ENCODE results near the gene POLK. TPM values are rescaled to one million over a fixed set of nuclear protein-coding genes. Genes with fewer than 3 reads are reported as not detected.
"Not testable (repeated sequence)": the region's sequence is repeated elsewhere in the genome, so short reads cannot be mapped to it uniquely, and the experiment has no call there.

The POLK gene
- polyA plus RNA-seq, 12 donors: 21.0 to 36.0 (median 26.9) TPM; not detected in 1

DNA sequence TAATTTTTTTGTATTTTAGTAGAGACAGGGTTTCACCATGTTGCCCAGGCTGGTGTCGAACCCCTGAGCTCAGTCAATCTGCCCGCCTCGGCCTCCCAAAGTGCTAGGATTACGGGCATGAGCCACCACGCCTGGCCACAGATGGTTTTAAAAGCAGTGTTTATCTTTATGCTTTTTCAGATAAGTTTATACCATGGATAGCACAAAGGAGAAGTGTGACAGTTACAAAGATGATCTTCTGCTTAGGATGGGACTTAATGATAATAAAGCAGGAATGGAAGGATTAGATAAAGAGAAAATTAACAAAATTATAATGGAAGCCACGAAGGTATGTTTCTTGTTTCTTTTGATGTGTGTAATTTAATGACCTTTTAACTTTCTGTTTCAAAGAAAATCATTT is 35.1 kb downstream of the POLK start:
- DNase-seq: no peak

DNA sequence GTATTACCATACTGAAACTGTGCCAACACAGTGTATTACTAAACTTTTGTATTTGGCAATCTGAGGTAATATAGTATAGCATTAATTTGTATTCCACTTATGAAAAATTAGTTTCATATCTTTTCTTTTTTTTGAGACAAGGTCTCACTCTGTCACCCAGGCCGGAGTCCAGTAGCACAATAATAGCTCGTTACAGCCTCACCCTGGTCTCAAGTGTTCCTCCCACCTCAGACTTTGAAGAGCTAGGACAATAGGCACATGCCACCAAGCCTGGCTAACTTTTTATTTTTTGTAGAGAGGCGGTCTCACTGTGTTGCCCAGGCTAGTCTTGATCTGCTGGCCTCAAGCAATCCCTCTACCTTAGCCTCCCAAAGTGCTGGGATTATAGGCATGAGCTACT is 36.1 kb downstream of the POLK start:
- no peak for DNase-seq

DNA sequence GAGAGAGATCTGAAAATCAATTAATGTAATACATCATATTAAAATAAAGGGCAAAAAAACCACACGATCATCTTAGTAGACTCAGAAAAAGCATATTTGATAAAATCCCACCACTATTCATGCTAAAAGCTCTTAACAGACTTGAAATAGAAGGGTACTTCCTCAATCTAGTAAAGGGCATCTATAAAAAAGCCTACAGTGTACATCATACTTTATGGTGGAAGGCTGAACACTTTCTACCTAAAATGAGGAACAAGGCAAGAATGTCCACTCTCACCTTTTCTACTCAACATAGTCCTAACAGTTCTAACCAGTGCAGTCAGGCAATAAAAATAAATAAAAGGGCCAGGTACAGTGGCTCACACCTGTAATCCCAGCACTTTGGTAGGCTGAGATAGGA is 38.9 kb downstream of the POLK start:
- no peak for DNase-seq

DNA sequence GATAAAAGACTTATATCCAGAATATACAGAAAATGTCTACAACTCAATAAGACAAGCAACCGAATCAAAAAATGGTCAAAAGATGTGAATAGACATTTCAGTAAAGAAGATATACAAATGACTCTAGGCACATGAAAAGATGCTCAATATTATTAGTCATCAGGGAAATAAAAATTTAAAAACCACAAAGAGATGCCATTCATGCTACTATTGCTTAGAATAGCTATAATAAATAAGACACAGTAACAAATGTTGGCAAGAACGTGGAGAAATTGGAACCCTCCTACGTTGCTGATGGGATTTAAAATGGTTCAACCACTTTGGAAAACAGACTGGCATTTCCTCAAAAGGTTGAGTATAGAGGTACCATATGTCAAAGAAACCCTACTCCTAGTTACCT is 39.8 kb downstream of the POLK start:
- no peak for DNase-seq

DNA sequence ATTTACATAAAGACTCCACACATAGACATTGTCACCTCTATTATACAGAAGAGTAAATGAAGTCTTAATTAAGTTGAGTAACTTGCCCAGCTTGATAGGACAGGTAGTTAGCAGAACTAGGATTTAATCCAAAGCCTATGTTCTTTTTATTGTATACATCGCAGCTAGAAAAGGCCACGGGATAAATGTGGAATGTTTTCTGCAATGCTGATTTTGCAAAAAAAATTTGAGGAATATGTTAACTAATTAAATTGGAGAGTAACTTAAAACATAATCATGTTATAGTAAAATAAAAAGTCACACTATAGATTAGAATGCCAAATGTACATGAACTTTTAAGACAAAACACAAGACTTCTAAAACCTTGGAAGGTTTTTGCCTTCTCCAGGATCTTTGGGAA is 41.1 kb downstream of the POLK start:
- DNase-seq: no peak

DNA sequence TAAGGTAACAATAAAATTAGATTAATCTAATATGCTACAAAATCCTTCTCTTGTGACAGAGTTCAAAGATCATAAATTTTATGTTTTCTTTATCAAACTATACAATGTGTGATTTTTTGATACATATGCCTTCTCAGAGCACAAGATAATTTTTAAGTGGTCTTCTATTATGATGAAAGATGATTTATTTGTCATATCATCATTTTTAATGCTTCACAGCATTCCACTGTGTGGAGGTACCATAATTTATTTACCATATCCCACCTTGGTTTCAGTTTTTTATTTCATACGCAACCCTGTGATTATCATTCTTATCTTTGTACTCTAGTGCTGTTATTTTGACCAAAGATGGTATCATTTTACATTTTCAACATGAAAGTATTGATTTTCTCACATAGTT is 41.7 kb downstream of the POLK start:
- DNase-seq: no peak

DNA sequence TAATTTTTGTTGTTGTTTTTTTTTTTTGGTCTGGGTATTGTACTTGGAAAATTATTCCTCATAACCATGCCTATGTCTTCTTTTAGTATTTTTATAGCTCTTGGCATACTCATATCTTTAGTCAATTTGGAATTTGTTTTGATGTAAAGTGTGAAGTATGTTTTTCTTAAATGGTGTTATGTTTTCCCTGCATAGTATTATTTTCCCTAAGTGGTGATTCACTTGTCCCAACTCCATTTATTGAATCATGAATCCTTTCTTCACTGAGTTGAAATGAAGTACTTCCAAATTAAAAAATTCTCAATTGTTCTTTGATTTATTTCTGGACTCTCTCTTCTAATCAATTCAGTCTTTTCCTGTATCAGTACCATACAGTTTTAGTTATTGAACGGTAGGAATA is 46.5 kb downstream of the POLK start:
- no peak for DNase-seq

DNA sequence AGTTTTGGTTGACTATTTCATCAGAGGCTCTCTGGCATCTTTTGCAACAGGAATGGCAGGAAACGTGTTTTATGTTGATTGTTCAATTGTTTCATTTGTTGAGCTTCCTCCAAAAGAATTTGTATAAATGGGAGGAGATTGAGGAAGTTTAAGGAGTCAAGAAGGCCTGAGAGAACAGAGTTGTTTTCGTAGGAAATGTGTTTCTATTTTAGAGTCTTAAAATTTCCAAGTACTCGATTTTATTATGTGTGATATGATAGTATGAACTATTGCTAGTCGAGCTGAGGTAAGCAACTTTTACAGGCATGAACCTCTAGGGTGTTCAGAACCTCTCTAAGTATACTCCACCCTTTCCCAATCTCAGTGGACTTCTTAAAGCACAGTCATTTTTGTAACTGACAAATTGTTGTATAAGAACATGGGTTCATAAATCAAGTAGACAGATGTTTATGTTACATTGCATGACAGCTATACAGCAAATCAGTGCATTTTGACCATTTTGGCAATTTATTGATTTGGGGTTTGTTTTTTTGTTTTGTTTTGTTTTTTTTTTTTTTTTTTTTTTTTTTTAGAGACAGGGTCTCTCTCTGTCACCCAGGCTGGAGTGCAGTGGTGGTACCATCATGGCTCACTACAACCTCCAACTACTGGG is 47.4 kb downstream of the POLK start:
- DNase-seq: no peak

DNA sequence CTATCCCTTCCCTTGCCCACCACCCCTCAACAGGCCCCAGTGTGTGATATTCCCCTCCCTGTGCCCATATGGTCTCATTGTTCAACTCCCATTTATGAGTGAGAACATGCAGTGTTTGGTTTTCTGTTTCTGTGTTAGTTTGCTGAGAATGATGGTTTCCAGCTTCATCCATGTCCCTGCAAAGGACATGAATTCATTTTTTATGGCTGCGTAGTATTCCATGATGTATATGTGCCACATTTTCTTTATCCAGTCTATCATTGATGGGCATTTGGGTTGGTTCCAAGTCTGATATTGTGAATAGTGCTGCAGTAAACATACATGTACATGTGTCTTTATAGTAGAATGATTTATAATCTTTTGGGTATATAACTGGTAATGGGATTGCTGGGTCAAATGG is 49.0 kb downstream of the POLK start:
- DNase-seq: not testable (repeated sequence)

DNA sequence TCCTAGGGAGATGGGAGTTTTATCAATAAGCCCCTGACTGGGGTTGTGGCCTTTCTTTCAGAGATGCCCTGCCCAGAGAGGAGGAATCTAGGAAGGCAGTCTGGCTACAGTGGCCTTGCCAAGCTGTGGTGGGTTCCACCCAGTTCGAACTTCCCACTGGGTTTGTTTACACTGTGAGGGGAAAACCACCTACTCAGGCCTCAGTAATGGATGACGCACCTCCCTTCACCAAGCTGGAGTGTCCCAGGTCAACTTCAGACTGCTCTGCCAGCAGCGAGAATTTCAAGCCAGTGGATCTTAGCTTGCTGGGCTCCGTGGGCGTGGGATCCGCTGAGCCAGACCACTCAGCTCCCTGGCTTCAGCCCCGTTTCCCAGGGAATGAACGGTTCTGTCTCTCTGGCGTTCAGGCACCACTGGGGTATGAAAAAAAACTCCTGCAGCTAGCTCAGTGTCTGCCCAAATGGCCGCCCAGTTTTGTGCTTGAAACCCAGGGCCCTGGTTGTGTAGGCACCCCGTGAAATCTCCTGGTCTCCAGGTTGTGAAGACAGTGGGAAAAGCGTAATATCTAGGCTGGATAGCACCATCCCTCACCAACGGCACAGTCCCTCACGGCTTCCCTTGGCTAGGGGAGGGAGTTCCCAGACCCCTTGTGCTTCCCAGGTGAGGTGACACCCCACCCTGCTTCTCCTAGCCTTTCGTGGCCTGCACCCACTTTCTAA is 54.5 kb downstream of the POLK start:
- not testable (repeated sequence) for DNase-seq

DNA sequence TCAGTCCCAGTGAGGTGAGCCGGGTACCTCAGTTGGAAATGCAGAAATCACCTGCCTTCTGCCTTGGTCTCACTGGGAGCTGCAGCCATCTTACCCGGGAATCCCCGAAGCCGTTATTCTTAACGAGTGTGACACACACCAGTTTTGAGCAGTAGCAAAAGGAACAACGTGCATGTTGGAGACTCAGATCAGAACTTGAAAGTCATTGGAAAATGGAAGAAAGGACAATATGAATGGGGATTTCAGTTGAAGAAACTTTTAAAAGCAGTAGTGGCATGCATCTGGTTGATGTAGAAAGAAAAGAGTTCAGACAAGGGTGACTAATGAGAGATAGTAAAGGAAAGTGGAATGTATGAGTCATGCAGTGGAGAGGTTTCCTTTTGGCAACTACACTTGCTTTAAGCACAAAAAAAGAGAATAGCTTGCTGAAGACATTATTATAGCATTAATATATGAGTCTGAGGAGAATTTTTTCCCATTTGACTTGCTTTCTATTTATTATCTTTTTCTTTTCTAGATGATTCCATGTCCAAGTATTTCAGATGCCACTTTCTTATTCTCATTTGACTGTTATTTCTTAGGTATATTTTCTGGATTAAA is 55.1 kb downstream of the POLK start:
- DNase-seq: peak; percentile 86

DNA sequence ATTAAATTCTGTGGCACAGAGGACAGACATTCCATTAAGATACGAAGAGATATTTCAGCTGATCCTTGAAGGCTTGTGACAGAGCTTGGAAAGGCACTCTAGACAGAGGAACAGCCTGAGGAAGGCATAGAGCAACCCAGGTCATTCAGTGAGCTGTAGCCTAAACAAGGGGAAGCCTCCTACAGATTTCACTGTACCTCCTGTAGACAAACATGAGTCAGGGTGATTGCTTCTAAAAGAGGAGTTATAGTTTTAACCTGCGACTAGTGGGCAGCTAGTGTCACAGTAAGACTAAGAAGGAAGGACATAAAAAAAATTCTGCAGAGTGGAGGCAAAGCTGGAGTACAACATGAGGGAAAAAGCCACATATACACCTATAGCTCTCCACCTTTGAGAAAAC is 56.0 kb downstream of the POLK start:
- no peak for DNase-seq

DNA sequence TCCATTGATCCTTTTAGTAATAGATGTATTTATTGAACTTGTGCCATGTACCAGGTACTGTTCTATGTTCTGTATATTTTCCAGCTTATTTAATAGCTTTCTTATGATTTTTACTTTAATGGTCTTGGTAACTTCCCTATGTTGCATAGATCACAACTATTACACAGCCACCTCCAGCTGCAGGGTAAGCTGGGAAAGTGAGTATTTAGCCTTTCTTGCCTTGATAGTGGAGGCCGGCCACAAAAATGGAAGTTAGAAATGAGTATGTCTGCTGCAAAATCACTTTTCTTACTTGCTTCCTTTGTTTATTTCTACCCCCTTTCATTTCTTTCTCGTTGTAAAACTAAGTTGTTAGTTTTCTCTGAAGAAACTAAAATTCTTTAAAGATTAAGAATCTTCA is 56.5 kb downstream of the POLK start:
- DNase-seq: no peak

DNA sequence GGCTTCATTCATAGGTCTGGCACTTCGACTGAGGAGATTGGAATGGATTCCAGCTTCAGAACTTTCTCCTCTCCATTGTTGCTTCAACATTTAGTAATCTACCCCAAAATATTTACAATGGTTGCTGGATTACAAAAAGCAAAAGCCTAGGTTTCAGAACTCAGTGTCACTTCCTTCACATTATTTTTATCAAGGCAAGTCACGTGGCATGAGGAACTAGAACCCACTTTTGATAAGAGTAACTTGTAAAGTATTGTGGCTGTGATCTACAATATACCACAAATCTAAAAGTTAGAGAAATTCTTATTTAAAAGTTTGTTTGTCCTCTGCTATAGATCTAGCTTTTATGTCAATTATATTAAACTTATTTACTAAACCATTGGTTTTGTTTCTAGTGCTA is 59.9 kb downstream of the POLK start:
- DNase-seq: no peak

DNA sequence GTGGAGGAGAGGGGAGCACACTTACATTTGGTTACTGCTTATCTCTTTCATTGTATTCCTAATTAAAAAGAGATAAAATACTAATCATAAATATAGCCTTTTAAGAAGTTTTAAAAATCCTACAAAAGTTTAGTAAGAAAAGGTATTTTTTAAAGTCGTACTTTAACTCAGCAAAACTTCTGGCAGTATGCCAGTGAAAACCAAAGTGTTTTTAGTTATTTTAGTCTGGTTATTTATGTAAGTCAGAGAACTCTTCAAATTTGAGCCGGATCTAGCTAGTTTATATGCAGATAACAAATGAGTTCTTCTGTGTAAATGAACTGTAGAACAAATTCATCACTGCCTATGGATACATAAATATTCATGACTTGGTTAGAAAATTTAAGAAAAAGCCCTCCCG is 63.1 kb downstream of the POLK start:
- peak; percentile 28 for DNase-seq

DNA sequence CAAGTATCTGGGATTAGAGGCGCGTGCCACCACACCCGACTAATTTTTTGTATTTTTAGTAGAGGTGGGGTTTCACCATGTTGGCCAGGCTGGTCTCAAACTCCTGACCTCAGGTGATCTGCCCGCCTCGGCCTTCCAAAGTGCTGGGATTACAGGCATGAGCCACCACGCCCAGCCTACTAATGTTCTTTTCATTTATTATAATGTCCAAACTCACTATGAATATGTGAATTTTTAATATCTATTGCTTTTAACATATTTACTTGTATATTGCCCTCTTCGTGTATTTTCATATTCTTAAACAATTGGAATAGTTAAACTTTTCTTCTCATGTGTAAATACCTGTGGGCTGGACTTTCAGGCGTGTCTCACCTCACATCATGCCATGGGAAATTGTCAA is 66.6 kb downstream of the POLK start:
- not testable (repeated sequence) for DNase-seq

DNA sequence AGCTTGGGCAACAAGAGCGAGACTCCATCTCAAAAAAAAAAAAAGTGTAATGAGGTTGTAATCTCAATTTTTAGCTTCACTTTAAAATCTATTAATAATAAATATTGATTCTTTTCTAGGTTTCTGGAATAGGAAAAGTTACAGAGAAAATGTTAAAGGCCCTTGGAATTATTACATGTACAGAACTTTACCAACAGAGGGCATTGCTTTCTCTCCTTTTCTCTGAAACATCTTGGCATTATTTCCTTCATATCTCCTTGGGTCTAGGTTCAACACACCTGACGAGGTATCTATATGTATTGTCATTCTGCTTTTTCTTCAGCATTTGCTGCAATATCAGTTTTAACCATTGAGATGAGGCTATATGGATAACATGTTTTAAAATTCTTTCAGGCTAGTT is 73.0 kb downstream of the POLK start:
- no peak for DNase-seq

DNA sequence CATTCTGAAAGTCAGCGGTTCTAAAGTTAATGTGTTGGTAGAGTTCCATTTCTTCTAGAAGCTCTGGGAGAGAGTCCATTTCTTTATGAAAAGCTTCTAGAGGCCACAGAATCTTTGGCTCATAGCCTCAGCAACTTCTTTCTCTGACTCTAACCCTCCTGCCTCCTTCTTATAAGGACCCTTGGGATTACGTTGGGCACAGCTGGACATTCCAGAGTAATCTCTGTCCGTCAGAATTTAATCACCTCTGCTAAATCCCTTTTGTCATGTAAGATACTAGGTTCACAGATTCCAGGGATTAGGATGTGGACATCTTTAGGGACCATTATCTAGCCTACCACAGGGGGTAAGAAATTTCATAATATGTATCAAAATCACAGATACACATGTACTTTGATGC is 77.0 kb downstream of the POLK start:
- DNase-seq: no peak

DNA sequence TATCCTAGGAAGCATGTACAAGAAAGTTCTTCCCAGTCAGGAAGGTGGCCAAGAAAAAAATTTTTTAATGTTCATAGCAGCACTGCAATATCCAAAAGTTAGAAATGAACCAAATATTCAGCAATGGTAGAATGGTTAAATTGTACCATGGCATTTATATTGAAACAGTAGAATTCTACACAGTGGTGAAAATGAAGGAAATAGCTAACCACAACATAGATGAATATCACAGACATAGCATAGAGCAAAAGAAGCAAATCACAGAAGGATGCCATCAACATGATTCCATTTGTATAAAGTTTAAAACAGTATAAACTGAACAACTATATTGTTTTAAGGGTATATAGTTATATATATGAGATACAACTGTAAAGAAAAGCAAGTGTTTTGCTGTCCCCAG is 88.8 kb downstream of the POLK start:
- no peak for DNase-seq

DNA sequence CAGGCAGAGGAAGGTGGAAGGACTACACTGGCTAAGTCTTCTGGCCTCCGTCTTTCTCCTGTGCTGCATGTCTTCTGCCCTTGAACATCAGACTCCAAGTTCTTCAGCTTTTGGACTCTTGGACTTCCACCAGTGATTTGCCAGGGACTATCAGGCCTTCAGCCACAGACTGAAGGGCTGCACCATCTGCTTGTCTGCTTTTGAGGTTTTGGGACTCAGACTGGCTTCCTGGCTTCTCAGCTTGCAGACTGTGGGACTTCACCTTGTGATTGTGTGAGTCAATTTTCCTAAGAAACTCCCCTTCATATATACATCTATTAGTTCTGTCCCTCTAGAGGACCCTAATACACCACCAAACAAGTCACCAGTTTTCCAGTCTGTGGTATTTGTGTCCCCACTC is 89.9 kb downstream of the POLK start:
- no peak for DNase-seq

DNA sequence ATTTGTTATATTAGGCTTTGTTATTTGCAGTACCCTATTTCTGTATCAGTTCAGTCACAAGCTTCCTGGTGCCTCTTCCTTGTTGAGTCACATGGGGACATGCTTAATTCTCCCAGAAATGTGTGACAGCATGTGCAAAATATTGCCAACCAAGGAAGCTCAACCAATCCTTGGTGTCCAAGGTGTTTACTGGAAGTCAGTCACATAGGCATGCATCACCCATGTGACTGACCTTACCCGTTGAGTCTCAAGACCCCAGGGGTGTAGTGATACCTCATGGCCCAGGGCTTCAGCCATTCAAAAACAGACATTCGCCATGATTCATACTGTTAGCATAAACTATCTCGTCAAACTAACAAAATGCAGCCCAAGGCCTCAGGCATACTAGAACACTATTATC is 90.3 kb downstream of the POLK start:
- no peak for DNase-seq

DNA sequence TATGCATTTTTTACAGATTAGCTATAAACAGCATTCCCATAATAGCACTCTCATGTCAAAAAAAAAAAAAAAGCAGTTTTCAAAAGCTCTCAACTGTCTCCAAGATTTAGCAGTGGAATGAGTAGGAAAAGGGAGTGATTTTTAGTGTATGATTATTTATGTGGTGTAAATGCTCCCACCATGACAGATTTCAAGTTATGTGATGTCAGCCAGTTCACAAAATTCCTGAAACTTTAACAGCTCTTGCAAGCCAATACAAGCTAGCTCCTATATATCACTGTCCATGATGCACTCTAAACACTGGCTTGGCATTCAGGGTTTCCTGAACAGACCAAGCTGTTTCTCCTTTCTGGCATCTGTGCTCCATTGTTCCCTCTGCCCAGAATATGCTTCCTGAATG is 91.7 kb downstream of the POLK start:
- DNase-seq: peak; percentile 22

DNA sequence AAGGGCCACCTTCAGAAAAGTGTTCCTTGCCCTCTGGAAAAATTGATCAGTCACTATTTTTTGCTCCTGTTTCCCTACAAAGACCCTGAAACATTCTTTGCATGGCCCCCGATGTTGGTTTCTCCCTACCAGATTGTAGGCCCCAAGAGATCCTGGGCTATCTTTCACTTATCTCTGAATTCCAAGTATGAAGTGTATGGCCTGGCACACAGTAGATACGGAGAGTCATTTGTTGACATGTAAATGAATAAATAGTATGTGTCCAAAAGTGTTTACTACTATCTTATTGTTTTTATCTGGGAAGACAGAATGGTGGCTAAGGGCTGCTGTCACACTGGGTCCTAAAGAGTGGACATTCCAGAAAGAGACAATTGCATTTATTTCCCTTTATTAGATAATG is 92.1 kb downstream of the POLK start:
- DNase-seq: no peak

DNA sequence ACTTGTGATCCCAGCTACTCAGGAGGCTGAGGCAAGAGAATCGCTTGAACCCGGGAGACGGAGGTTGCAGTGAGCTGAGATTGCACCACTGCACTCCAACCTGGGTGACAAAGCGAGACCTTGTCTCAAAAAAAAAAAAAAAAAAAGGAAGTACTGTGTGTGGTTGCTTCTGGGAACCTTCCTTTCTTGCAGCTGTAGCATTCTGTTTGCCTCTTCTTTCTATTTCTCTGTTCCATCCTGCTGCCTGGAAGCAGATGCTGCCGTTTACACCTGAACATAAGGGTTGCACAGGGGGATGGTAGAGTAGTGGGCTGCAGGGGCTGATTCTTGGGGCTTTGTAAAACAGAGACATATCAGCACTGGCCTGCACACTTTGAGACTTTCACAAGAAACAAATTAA is 95.7 kb downstream of the POLK start:
- not testable (repeated sequence) for DNase-seq

Data from muscle of arm (tissue), 12 donors.